ENCODE measurements around the gene KRT7.
"Not testable (repeated sequence)": the region's sequence is repeated elsewhere in the genome, so short reads cannot be mapped to it uniquely, and the experiment has no call there.

KRT7 gene

DNA sequence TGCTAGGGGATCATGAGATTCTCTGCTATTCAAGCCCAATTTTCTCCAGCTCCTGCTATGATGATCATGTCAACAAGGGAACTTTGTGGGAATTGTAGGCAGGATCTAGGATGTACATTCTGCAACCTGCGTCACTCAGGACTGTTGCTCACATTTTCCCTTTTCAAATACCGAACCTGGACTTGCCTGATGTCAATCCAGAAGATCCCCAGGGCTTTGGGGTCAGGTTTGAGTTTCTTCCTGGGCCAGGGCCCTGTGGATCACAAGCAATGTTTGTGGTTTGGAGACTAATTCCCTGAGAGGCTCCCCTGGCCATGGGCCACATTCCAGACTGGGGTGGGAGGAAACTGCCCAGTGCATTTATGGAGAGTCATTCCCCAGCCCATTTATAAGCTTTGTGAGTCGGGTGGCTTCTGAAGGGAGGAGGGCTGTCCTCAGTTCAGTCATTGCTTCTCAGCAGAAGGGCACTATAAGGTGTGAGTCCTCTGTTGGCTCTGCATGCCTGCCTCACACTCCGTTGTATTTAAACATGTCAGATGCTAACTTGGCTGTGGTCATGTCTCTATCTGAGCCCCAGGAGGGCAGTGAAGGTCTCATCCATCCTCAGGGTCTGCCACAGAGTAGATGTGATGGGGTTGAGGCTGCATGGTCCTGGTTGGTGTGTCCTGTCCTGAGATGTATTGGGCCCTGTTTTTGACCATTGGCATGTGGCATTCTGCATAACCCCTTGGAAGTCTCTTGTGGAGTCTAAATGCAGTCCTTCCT is 47.9 kb downstream of the KRT7 start:
- no peak for DNase-seq

GRCh38 chr12:52284562-52285171 is 51.6 kb downstream of the KRT7 start:
- no peak for DNase-seq

DNA sequence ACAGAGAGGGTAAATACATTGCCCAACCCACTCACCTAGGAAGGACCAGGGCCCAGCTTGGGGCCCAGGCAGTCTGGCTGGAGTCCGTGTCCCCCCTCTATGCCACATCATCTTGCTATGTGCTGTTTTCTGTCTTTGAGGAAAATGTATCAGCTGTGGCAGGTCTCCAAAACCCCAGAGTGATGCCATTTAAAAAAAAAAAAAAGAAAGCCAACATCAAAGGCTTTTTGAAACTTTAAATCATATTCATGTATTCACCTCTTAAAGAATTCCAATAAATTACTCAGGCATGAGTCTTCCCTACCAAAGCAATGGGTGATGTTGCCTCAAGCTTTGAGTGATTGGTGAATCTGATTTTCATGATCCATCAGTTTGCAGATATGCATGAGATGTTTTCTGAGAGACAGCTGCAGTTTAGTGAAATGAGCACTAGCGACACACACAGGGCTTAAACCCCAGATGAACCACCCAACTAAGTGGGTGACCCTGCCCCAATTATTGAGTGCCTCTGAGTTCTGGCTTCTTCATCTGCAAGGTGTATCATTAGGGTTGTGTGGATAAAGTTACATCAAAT is 52.2 kb downstream of the KRT7 start:
- no peak for DNase-seq

GRCh38 chr12:52285851-52286530 is 52.9 kb downstream of the KRT7 start:
- DNase-seq = no peak

DNA sequence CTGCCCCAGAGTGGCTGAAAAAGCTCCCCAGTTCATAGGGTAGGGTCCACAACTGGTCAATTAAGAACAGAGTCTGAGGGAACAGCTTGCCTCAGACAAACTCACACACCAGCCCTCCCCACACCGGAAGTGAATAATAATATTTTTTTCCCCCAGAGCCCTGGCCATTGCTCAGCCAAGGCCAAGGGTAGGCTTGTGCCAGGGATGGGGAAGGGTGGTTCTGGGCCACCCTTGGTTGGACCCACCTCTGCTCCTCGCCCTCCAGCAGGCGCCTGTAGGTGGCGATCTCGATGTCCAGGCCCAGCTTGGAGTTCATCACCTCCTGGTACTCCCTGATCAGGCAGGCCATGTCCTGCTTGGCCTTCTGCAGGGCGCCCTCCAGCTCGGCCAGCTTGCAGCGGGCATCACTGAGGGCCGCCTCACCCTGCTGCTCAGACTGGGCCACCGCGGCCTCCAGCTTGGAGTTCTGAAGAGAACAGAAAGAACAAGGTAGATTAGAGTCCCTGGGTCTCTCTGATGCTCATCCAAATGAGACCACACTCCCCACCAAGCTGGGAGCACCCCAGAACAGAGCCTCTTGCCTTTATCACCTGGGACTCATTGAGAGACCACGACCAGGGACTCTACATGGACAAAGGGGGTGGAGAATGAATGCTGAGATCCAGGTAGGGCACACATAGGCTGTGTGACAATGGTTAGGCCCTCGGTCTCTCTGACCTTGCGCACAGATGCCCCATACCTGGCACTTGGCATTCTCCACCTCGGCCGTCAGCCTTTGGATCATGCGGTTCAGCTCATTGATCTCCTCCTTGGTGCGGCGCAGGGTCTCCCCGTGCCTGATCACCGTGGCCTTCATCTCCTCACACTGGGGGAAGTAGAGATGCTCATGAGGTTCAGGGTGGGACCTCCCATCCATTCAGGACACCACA is 54.1 kb downstream of the KRT7 start:
- not testable (repeated sequence) for DNase-seq

DNA sequence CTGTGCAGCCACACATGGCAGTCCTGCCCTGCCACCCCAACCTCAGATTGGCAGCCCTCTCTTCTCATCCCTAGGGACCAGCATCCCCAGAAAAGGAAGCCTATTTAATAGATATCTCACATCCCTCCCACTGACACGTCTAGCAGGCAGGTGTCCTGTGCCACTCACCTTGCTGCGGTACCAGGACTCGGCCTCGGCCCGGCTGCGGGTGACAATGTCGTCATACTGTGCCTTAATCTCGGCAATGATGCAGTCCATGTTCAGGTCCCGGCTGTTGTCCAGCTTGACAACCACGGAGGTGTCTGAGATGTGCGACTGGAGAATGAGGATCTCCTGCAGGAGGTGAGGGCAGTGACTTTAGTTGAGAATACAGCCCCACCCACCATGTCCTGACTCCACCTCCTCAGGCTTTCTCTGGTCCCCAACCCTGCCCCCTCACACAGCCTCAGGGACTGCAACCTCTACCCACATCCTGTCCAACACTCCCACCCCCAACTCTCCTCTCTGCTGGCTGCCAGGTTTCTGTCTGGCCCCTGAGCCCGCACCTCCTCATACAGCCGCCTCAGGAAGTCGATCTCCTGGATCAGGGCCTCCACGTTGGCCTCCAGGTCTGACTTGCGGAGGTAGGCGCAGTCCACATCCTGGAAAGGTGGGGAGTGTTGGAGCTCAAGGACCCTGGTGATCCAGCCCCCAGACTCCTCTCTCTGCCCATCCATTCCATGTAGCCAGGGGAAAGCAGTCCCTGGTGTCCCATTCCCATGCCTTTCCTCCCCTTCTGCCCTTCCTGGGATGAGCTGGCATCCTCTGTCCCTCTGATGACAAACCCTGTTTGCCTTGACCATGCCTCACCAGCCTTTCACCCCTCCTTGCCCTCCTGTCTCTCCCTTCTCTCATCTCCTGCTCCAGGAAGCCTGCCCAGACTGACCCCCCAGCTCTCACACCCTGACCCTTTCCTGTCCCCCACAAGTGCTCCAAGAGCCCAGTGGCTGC is 55.1 kb downstream of the KRT7 start:
- not testable (repeated sequence) for DNase-seq

DNA sequence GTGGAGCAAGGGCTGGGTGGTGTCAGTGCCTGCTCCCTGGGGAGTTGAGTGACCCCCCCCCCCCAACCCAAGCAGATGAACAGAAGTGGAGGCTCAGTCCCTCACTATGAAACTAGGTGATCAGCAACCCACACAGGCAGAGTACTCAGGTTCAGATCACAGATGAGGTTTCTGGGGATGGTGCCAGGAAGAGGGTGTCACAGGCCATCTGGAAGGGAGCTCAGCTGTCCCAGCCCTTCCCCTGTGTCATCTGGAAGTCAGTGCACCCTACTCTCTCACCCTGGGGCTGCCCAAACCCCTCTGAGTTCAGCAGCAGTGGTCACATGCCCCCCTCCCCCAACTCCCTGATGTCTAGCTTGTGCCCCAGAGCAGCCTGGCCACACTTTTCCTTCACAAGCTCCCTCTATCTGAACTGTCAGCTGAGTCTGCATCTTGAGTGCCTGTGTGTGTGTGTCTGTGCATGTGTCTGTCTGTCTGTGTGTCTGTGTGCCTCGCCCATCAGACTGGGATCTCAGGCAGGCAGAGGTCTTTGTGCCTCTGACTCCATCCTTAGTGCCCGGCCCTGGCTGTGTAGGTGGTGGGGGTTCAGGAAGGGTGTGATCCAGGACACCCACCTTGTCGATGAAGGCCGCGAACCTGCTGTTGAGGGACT is 57.6 kb downstream of the KRT7 start:
- not testable (repeated sequence) for DNase-seq

DNA sequence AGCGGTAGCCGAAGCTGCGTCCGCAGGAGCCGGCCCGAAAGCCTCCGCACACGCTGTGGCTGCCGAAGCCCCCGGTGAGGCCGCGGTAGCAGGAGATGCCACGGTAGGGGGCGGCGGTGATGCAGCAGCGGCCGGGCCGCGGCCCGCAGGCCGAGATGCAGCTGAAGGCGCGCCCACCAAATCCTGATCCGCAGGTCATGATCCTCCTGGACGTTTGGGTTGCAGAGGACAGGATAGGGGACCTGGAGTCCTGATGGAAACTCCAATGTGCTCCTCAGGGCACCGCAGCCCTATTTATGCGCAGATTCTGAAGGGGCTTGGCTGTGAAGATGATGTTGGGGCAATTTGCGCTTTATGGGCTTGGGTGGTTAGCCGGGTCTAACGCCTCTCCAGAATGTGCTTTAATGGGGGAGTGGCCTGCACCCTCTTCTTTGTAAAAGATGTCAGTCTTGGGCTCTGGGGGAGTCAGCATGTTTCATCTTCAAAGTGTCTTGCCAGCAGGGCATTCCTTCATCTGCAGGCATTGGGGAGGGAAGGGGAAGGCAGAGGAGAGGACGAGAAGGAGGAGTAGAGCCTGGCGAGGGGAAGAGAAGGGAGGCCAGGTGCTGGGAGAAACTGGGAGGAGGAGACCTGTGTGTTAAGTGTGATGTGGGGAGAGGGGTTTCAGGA is 58.4 kb downstream of the KRT7 start, which contains the start of gene KRT81:
Gene KRT81, minus strand, starts transcription at position 268 of the 669 bp plus-strand sequence. Its CDS starts 69 bp downstream, at position 199.
- DNase-seq = no peak

GRCh38 chr12:52293926-52294325 is 60.9 kb downstream of the KRT7 start:
- DNase-seq = no peak

DNA sequence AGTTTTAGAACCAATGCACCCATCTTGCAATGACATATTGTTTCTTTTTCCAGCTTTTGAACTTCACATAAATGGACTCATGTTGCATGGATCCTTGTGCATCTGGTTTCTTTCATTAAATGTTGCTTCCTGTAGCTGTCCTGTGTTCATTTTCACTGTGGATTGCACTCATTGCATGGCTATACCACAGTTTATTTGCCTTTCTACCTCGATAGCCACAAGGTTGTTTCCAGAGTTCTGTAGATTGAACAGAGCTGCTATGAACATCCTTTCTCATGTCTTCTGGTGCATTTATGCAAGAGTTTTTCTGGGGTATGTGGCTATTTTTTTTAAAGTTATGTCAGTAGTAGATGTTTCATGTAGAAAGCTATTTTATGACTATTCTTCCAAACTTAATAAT is 61.8 kb downstream of the KRT7 start:
- DNase-seq = no peak

DNA sequence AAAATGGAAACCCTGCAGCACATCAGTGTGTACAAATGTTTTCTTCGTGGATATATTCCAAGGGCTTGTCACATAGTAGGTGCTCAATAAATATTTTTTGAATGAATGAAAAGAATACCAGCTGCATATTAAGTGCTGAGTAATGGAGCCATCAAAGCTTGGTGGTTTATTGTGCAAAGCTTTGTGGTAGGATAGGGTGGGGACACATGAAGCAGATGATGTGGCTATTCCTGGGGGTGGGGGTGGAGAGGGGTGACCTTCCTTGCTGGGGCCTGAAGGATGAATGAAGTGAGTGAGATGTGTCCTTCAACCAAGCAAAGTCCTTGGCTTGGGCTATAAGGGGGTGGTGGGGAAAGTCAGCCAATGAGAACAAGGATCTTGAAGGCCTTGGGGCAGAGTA is 62.6 kb downstream of the KRT7 start:
- DNase-seq = no peak

DNA sequence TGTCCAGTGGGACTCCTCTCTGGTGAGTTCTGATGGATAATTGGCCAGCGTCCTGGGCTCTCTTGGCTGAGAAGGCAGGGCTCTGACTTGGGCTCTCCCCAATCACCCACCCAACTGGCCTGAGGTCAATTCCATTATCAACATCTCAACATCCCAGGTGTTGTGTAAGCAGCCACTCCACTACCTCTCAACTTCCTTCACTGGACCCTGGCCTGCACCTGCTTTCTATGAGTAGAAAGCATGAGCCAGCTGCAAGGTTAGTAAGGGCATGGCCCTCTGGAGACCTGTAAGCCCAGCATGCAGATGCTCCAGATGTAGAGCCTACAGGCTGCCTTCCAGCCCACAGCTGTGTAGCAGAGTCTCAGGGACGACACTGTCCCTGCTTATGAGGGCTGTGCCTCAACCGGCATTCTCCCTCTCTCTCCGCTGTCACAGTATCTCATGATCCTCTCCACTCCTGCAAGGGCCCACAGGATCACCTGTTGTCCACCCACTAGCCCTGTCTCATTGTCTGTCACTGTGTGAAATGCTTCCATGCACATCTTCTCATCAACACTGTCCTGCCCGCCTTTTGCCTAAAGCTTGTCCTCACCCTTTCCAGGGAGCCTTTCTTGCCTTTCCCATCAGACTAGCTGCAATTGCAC is 63.7 kb downstream of the KRT7 start:
- no peak for DNase-seq
